GM19351 (cell line): ENCODE results near the gene PTPN4.
A peak's percentile ranks its signal among the peaks of the same experiment; 100 is the strongest.

Experiments used
- ATAC-seq: cut with Tn5 transposase; IDR thresholded peaks from one replicate; pipeline ENCODE4 v1.9.1; 2021; ENCODE audit warnings: mild to moderate bottlenecking, moderate library complexity; ENCODE audit not compliant: unreplicated experiment

The PTPN4 gene

GRCh38 chr2:119852214-119852613 is 92.5 kb downstream of the PTPN4 start:
- no peak for ATAC-seq

GRCh38 chr2:119853777-119854399 is 94.2 kb downstream of the PTPN4 start:
- no peak for ATAC-seq

DNA sequence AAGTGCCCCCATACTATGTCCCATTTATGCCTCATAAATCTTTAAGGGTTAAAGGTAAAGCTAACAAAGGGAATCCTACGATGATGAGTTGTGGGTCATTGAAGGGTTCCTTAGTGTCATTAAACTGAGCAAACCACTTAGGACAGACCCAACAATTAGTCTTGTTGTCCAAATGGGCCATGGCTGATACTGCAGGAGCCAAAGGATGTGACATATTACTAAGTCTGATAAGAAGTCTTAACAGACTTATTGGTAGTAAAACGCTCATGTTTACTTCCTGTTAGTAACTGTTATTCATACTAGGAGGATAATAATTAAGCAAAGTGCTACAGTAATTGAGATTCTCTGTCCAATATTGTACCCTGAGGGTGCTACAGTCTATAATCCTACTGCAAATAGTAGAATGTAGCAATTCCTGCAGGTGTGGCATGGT is 96.8 kb downstream of the PTPN4 start:
- no peak for ATAC-seq

GRCh38 chr2:119857742-119858141 is 98.0 kb downstream of the PTPN4 start:
- ATAC-seq: no peak

GRCh38 chr2:119859528-119859927 is 99.8 kb downstream of the PTPN4 start:
- ATAC-seq: no peak

GRCh38 chr2:119860924-119861323 is 101.2 kb downstream of the PTPN4 start:
- ATAC-seq: no peak

DNA sequence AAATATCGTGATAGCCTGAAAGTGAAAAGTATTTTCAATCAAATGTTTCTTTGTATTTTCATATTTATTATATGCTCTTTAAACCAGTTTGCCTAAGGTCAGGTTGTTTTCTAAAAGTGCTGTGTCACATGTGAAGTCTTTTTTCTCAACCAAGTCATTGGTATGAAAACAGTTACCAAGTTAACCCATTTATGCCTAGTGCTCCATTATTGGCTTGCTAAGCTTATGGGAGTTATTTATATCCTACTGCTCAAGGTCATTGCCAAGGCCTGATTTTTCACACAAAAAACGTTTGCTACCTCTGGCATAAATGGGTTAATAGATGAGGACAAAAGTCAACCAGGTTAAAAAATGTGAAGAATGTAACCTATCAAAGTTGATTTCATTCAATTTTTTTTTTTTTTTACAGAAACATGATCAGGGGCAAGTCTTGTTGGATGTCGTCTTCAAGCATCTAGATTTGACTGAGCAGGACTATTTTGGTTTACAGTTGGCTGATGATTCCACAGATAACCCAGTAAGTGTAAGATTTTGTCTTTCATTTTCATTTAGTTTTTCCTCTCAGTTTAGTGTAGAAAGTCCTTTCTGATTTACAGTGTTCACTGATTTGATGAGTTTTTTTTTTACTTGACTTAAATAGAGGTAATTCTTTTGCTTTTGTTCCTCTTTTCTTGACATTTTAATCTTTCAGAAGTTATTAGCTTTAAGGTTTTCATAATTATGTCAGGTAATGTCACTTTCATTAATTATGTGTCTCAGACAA is 102.6 kb downstream of the PTPN4 start:
- peak; percentile 89 for ATAC-seq

DNA sequence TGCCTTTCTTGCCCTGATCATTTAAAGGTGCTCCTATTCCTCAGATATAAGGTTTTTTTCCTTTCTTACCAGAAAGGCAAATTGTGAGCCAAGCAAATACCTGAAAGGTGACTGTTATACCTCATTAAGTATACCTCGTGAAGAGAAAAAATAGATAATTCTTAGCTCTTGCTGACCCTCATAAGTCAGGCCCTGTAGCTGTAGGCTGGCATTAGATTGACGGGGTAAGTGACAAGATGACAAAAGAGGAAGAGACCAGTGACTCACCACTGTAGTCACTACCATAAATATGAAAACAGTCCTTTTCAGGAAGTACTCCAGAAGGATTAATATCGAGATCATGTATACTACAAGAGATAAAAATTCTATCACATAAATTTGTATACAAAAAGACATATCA is 104.6 kb downstream of the PTPN4 start:
- ATAC-seq: peak; percentile 56

- no peak for ATAC-seq
Observed at GRCh38 chr2:119871725-119872124, 112.0 kb downstream of the PTPN4 start.

GRCh38 chr2:119873350-119874315 is 113.9 kb downstream of the PTPN4 start:
- ATAC-seq: no peak

GRCh38 chr2:119879502-119879901 is 119.8 kb downstream of the PTPN4 start:
- ATAC-seq: no peak

GRCh38 chr2:119888680-119889079 is 129.0 kb downstream of the PTPN4 start:
- no peak for ATAC-seq

- ATAC-seq: no peak
Observed at GRCh38 chr2:119897736-119898395, 138.1 kb downstream of the PTPN4 start.

GRCh38 chr2:119901013-119901412 is 141.3 kb downstream of the PTPN4 start:
- no peak for ATAC-seq

GRCh38 chr2:119910566-119910965 is 150.8 kb downstream of the PTPN4 start:
- ATAC-seq: no peak

- no peak for ATAC-seq
Observed at GRCh38 chr2:119914266-119914665, 154.5 kb downstream of the PTPN4 start.

- no peak for ATAC-seq
Observed at GRCh38 chr2:119921825-119922224, 162.1 kb downstream of the PTPN4 start.

DNA sequence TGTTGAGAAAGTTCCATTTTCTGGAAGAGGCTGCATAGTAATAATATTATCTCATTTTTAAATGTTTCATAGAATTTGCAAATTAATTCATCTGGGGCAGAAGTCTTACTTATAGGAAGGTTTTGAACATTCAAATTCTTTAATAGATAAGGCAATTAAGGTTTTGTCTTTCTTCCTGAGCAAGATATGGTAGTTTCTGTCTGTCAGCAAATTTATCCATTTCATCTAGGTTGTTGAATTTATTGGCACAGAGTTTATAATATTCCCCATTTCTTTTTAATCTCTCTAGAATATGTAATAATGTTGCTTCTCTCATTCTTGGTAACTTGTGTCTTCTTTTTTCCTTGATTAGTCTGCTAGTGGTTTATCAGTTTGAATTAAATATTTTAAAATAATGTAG is 163.0 kb downstream of the PTPN4 start:
- ATAC-seq: no peak

- ATAC-seq: no peak
Observed at GRCh38 chr2:119929537-119929936, 169.8 kb downstream of the PTPN4 start.

DNA sequence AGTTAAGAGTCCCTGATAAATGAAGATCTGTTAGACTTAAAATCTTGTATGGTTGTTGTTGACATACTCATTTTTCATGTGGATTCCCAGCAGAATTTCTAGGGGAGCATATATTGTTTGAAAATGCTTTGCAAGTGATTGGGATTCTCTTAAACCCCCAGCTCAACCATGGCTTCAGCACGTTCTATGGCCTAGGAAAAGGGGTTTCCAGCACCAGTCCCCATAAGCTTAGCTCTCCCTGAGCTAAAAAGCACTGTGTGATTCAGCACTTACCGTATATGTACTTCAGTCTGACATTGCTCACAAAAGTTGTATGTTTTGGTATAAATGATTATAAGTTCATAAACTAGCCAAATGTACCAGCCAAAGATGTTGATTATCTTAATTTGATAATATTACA is 173.1 kb downstream of the PTPN4 start:
- ATAC-seq: no peak

- ATAC-seq: no peak
Observed at GRCh38 chr2:119934319-119934718, 174.6 kb downstream of the PTPN4 start.
